ENCODE data around the gene TRIO.
"Not testable (repeated sequence)": the region's sequence is repeated elsewhere in the genome, so short reads cannot be mapped to it uniquely, and the experiment has no call there.

The TRIO gene

GRCh38 chr5:14204011-14204670 lies 61.0 kb downstream of the TRIO start:
- TF ChIP-seq, protein P1, sequence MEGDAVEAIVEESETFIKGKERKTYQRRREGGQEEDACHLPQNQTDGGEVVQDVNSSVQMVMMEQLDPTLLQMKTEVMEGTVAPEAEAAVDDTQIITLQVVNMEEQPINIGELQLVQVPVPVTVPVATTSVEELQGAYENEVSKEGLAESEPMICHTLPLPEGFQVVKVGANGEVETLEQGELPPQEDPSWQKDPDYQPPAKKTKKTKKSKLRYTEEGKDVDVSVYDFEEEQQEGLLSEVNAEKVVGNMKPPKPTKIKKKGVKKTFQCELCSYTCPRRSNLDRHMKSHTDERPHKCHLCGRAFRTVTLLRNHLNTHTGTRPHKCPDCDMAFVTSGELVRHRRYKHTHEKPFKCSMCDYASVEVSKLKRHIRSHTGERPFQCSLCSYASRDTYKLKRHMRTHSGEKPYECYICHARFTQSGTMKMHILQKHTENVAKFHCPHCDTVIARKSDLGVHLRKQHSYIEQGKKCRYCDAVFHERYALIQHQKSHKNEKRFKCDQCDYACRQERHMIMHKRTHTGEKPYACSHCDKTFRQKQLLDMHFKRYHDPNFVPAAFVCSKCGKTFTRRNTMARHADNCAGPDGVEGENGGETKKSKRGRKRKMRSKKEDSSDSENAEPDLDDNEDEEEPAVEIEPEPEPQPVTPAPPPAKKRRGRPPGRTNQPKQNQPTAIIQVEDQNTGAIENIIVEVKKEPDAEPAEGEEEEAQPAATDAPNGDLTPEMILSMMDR (IDR thresholded peaks at IDR 0.05; ENCODE audit: control insufficient read depth, extremely low read depth, insufficient read depth): no peak
- no peak for DNase-seq (ENCODE audit: low read depth)
- no peak overlapping the region for H3K4me3 ChIP-seq (ENCODE audit: low read depth, low read length)

DNA sequence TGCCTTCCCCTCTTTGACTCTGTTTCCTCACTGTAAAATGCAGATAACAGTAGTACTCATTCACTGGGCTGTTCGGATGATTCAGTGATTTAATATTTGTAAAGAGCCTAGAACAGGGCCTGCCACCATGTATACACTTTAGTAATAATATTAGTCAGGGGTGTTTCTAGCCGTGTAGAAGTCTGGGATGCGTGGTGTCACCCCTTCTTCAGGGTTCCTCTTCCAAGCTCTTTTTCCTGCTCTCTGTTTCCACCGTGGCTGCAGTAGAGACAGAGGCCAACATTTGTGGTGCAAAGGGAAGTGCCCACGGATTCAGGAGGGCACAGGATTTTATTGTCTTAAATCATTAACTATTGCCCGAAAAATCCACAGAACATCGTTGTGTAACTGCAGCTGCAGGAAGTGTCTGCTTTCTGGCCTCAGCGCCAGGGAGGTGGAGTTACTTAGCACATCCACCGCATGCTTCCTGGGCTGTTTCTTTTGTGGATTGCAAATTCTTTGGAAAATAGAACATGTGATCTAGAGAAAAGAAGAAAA lies 61.7 kb downstream of the TRIO start:
- peak; percentile 50 for DNase-seq (ENCODE audit: low read depth)
- TF ChIP-seq, protein P1 (IDR thresholded peaks at IDR 0.05; ENCODE audit: control insufficient read depth, extremely low read depth, insufficient read depth): no peak
- H3K4me3 ChIP-seq (ENCODE audit: low read depth, low read length): 0 out of 2 replicates have a peak overlapping the region, but pooled peaks have one; percentile 13

DNA sequence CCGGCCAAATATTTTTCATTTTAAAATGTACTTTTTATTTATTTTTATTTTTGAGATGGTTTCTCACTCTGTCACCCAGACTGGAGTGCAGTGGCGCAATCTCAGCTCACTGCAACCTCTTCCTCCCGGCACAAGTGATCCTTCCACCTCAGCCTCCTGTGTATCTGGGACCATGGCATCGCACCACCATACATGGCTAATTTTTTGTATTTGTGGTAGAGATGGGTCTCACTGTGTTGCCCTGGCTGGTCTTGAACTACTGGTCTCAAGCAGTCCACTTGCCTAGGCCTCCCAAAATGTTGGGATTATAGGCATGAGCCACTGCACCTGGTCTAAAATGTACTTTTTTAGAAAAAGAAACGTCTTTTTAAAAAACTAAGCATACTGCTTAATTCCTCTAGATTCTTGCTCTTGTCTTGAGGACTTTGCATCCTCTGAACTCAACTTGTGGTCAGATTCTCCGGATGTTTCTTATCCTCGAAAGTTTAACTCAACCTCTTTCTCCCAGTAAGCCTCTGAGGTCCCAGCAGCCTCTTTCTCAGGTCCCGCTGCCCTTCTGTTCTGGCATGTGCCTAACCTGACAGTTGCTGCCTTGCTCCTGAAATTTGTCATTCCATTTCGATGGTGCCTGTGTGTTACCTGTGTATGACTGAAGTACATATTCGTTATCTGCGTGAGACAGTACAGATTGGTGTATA lies 63.0 kb downstream of the TRIO start:
- no peak for DNase-seq (ENCODE audit: low read depth)
- H3K4me3 ChIP-seq (ENCODE audit: low read depth, low read length): no peak overlapping the region
- TF ChIP-seq, protein P1 (IDR thresholded peaks at IDR 0.05; ENCODE audit: control insufficient read depth, extremely low read depth, insufficient read depth): no peak

- H3K4me3 ChIP-seq (ENCODE audit: low read depth, low read length); DNase-seq (ENCODE audit: low read depth): not testable (repeated sequence)
Observed at GRCh38 chr5:14207428-14207827, 64.3 kb downstream of the TRIO start.

DNA sequence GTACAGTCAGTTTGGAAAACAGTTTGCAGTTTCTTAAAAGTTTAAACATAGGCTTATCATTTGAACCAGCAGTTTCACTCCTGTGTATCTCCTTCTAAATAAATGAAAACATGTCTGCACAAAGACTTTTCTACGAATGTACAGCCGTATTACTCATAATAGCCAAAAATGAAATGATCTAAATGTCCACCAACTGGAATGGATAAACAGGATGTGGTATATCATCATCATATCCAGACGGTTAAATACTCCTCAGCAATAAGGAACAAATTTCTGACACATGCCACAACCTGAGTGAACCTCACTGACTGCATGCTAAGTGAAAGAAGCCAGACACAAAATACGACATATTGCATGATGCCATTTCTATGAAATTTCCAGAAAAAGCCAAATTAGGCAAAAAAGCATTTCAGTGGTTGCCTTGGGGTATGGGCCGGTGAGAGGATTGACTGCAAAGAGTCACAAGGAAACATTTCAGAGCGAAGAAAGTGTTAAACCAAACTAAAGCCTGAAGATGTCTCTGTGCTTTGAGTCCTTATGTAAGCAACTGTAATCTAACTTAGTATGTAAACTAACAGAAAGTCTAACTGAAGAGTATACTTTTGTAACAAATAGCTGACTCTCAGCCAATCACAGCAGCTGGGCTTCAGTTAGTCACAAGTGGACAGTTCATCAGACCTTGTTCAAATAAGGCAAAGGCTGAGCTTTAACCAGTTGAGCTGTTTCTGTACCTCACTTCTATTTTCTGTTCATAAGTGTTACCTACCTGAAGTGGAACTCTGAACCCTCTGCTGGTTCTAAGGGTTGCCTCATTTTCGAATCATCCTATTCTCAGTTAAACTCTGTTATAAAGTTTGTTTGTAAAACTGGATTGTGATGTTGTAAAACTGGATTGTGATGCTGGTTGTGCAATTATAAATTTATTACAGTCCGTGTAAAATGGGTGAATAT lies 65.2 kb downstream of the TRIO start:
- H3K4me3 ChIP-seq (ENCODE audit: low read depth, low read length): no peak overlapping the region
- no peak for DNase-seq (ENCODE audit: low read depth)

DNA sequence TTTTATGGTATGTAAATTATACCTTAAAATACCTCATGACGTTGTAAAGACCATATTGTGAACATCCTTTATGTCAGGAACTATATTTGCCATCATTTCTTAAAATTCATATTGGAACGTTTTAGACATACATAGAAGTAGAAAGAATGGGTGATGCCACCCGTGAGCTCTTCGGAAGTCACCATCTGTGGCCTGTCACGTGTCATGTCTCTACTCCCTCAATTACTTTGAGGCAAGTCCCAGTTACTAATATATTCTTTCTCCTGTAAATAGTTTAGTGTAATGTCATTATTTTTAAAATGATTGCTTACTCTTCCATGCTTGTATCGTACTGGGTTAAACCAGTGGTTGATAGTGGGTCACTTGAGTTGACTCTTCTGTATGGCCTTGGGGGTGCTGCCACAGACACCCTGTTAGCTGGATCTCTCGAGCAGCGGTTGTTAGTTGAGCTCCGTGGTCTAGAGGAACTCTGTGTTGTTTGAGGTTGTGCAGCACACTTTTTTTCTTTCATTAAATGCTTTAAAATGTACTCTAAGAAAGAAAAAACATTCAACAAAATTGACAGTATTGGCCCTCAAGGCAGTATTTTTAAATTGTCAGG lies 66.2 kb downstream of the TRIO start:
- TF ChIP-seq, protein P1 (IDR thresholded peaks at IDR 0.05; ENCODE audit: control insufficient read depth, extremely low read depth, insufficient read depth): no peak

More for the DNA sequence above, 65.2 kb downstream of the TRIO start:
- TF ChIP-seq, protein P1 (IDR thresholded peaks at IDR 0.05; ENCODE audit: control insufficient read depth, extremely low read depth, insufficient read depth): no peak

More for the DNA sequence above, 66.2 kb downstream of the TRIO start:
- no peak for DNase-seq (ENCODE audit: low read depth)
- no peak overlapping the region for H3K4me3 ChIP-seq (ENCODE audit: low read depth, low read length)
